ENCODE results near the gene AMER3.

AMER3 gene

GRCh38 chr2:130759906-130760753 is 4.8 kb downstream of the AMER3 start:
- ATAC-seq = no peak; the same call in 2 of the 3 replicates
- TF ChIP-seq, protein P1, sequence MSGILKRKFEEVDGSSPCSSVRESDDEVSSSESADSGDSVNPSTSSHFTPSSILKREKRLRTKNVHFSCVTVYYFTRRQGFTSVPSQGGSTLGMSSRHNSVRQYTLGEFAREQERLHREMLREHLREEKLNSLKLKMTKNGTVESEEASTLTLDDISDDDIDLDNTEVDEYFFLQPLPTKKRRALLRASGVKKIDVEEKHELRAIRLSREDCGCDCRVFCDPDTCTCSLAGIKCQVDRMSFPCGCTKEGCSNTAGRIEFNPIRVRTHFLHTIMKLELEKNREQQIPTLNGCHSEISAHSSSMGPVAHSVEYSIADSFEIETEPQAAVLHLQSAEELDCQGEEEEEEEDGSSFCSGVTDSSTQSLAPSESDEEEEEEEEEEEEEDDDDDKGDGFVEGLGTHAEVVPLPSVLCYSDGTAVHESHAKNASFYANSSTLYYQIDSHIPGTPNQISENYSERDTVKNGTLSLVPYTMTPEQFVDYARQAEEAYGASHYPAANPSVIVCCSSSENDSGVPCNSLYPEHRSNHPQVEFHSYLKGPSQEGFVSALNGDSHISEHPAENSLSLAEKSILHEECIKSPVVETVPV (CRISPR knock-in tag; IDR thresholded peaks at IDR 0.05) = no peak
- TF ChIP-seq PATZ1 (CRISPR knock-in tag; IDR thresholded peaks at IDR 0.05; ENCODE audit: borderline replicate concordance) = no peak
- TF ChIP-seq ARNTL (CRISPR knock-in tag; IDR thresholded peaks at IDR 0.05; ENCODE audit: borderline replicate concordance, low read depth) = no peak
- TF ChIP-seq, protein P2, sequence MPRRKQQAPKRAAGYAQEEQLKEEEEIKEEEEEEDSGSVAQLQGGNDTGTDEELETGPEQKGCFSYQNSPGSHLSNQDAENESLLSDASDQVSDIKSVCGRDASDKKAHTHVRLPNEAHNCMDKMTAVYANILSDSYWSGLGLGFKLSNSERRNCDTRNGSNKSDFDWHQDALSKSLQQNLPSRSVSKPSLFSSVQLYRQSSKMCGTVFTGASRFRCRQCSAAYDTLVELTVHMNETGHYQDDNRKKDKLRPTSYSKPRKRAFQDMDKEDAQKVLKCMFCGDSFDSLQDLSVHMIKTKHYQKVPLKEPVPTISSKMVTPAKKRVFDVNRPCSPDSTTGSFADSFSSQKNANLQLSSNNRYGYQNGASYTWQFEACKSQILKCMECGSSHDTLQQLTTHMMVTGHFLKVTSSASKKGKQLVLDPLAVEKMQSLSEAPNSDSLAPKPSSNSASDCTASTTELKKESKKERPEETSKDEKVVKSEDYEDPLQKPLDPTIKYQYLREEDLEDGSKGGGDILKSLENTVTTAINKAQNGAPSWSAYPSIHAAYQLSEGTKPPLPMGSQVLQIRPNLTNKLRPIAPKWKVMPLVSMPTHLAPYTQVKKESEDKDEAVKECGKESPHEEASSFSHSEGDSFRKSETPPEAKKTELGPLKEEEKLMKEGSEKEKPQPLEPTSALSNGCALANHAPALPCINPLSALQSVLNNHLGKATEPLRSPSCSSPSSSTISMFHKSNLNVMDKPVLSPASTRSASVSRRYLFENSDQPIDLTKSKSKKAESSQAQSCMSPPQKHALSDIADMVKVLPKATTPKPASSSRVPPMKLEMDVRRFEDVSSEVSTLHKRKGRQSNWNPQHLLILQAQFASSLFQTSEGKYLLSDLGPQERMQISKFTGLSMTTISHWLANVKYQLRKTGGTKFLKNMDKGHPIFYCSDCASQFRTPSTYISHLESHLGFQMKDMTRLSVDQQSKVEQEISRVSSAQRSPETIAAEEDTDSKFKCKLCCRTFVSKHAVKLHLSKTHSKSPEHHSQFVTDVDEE (CRISPR knock-in tag; IDR thresholded peaks at IDR 0.05) = no peak
- TF ChIP-seq ESRRG (CRISPR knock-in tag; IDR thresholded peaks at IDR 0.05) = no peak
- no peak for TF ChIP-seq TOX (CRISPR knock-in tag; IDR thresholded peaks at IDR 0.05; ENCODE audit: borderline replicate concordance)
- TF ChIP-seq CSDC2 (CRISPR knock-in tag; IDR thresholded peaks at IDR 0.05) = no peak
- TF ChIP-seq RARB (CRISPR knock-in tag; IDR thresholded peaks at IDR 0.05) = no peak
- TF ChIP-seq, protein P3, sequence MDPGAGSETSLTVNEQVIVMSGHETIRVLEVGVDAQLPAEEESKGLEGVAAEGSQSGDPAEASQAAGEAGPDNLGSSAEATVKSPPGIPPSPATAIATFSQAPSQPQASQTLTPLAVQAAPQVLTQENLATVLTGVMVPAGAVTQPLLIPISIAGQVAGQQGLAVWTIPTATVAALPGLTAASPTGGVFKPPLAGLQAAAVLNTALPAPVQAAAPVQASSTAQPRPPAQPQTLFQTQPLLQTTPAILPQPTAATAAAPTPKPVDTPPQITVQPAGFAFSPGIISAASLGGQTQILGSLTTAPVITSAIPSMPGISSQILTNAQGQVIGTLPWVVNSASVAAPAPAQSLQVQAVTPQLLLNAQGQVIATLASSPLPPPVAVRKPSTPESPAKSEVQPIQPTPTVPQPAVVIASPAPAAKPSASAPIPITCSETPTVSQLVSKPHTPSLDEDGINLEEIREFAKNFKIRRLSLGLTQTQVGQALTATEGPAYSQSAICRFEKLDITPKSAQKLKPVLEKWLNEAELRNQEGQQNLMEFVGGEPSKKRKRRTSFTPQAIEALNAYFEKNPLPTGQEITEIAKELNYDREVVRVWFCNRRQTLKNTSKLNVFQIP (CRISPR knock-in tag; IDR thresholded peaks at IDR 0.05; ENCODE audit: borderline replicate concordance, low read depth) = no peak
- TF ChIP-seq ZFP3 (CRISPR knock-in tag; IDR thresholded peaks at IDR 0.05) = no peak

GRCh38 chr2:130760754-130761751 is 5.7 kb downstream of the AMER3 start:
- no peak for ATAC-seq
- TF ChIP-seq, protein P1 (CRISPR knock-in tag; IDR thresholded peaks at IDR 0.05) = no peak
- no peak for TF ChIP-seq ZFP3 (CRISPR knock-in tag; IDR thresholded peaks at IDR 0.05)
- TF ChIP-seq ZNF565 (CRISPR knock-in tag; conservative IDR thresholded peaks at IDR 0.05; ENCODE audit: low read depth) = no peak
- no peak for TF ChIP-seq ESRRG (CRISPR knock-in tag; IDR thresholded peaks at IDR 0.05)
- no peak for TF ChIP-seq ZNF8 (CRISPR knock-in tag; IDR thresholded peaks at IDR 0.05)
- no peak for TF ChIP-seq ISL1 (CRISPR knock-in tag; IDR thresholded peaks at IDR 0.05)
- TF ChIP-seq, protein P2 (CRISPR knock-in tag; IDR thresholded peaks at IDR 0.05) = no peak
- TF ChIP-seq PPARA (CRISPR knock-in tag; IDR thresholded peaks at IDR 0.05; ENCODE audit: borderline replicate concordance) = no peak
- no peak for TF ChIP-seq RARB (CRISPR knock-in tag; IDR thresholded peaks at IDR 0.05)
- TF ChIP-seq ARNTL (CRISPR knock-in tag; IDR thresholded peaks at IDR 0.05; ENCODE audit: borderline replicate concordance, low read depth) = no peak
- TF ChIP-seq SNAI2 (CRISPR knock-in tag; IDR thresholded peaks at IDR 0.05) = no peak
- TF ChIP-seq TOX (CRISPR knock-in tag; IDR thresholded peaks at IDR 0.05; ENCODE audit: borderline replicate concordance) = no peak
- no peak for TF ChIP-seq BACH2 (CRISPR knock-in tag; IDR thresholded peaks at IDR 0.05; ENCODE audit: borderline replicate concordance)
- no peak for TF ChIP-seq PATZ1 (CRISPR knock-in tag; IDR thresholded peaks at IDR 0.05; ENCODE audit: borderline replicate concordance)
- no peak for TF ChIP-seq TCF4 (CRISPR knock-in tag; IDR thresholded peaks at IDR 0.05; ENCODE audit: borderline replicate concordance)
